H1 (cell line): ENCODE results near the gene MPIG6B. TPM values are rescaled to one million over a fixed set of nuclear protein-coding genes. Genes with fewer than 3 reads are reported as not detected.

Source experiments
- HDAC2 ChIP-seq, 2 experiments: fragments of 300-600 bp in 1 of 2; sonication (generic) in 1 of 2; IDR thresholded peaks; 2 replicates each; pipeline ENCODE4 v1.6.1; 2011 to 2012; ENCODE audit warnings: low read depth in 2 of 2, low read length in 2 of 2, mild to moderate bottlenecking in 2 of 2, moderate library complexity in 2 of 2, borderline replicate concordance in 1 of 2, inconsistent platforms in 1 of 2
- polyA plus RNA-seq, 7 experiments: library from polyadenylated mRNA; depleted of rRNA in 3 of 7; stranded (reverse) in 5 of 7; unstranded in 2 of 7; fragments of >200 nt in 5 of 7; fragments of 200-250 nt in 2 of 7; gene quantifications; 1 replicate in 5 of 7; 2 replicates in 1 of 7; 4 replicates in 1 of 7; pipeline versions ENCODE4 v1.2.1 to v1.2.3, GENCODE V29; 2011 to 2013; ENCODE audit warnings: missing spikeins in 2 of 7, mixed read lengths in 2 of 7
- total RNA-seq: library from RNA; stranded (reverse); fragmentation: NEBNext Ultra II Directional; extraction: Animal tissue kit (Norgen Biotek cat#: 25700); gene quantifications from 2 replicates; pipeline ENCODE4 v1.2.1, GENCODE V29; 2021

MPIG6B gene
- total and polyA plus RNA-seq, 2 of the 8 experiments (the other 6 are each of a cell fraction or from before 2014, with no cell fraction given): 0.18 TPM; not detected in 1

DNA sequence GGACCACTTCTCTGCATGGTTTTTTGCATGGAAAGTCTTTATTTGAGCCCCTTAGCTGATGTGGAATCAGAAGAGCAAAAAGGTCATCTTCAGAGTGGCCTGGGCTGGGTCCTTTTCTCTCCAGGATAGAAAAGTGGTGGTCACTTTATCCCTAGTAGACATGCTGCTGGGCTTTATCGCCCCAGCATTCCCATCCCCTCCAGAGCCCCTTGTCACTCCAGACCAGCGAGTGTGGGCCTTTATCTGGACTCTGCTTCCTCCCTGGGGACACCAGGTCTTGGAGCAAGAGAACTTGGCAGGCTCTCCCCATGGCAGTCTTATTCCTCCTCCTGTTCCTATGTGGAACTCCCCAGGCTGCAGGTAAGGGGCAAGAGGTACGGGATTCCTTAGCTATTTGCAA lies 16.6 kb upstream of the MPIG6B start, which contains the start of gene LY6G6F (continued):
- no peak for TF ChIP-seq HDAC2 (IDR thresholded peaks at IDR 0.05; ENCODE audit: borderline replicate concordance in 1 of 2, low read depth in 2 of 2, low read length in 2 of 2)
